ENCODE results near the gene POTEB3. TPM values are rescaled to one million over a fixed set of nuclear protein-coding genes. Genes with fewer than 3 reads are reported as not detected.

Gene POTEB3
- total RNA-seq = not detected in 2 replicates

DNA sequence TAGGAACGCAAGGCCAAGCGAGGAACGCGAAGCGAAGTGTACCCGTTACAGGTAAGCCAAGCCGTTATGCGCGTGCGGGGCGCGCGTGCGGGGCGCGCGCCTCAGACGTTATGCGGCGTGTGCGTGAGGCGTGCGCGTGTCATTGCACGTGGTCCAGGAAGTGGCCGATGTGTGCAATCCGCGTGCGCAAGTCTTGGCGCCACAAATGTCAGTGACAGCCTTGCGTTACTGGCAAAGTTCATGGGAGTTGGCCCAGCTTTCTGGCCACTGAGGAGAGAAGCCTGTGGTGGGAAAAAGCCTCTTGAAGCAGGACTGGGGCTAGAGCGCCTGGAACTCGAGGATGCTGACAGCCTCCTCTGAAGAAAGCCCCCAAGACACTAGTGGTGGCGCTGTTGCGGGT, at the start of gene POTEB3:
POTEB3 (minus strand) TSS at position 101 of the 400 bp plus-strand sequence. CDS start 488 bp downstream, outside the sequence.

All from bronchus fibroblast of lung (primary cell).